ENCODE results near the gene GRPEL2. TPM values are rescaled to one million over a fixed set of nuclear protein-coding genes. Genes with fewer than 3 reads are reported as not detected.

The GRPEL2 gene
- total and polyA plus RNA-seq, 4 donors: 6.6 to 20.2 (median 16.0) TPM

GRCh38 chr5:149372076-149372795, 26.9 kb downstream of the GRPEL2 start:
- TF ChIP-seq, protein P1, sequence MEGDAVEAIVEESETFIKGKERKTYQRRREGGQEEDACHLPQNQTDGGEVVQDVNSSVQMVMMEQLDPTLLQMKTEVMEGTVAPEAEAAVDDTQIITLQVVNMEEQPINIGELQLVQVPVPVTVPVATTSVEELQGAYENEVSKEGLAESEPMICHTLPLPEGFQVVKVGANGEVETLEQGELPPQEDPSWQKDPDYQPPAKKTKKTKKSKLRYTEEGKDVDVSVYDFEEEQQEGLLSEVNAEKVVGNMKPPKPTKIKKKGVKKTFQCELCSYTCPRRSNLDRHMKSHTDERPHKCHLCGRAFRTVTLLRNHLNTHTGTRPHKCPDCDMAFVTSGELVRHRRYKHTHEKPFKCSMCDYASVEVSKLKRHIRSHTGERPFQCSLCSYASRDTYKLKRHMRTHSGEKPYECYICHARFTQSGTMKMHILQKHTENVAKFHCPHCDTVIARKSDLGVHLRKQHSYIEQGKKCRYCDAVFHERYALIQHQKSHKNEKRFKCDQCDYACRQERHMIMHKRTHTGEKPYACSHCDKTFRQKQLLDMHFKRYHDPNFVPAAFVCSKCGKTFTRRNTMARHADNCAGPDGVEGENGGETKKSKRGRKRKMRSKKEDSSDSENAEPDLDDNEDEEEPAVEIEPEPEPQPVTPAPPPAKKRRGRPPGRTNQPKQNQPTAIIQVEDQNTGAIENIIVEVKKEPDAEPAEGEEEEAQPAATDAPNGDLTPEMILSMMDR (IDR thresholded peaks at IDR 0.05; ENCODE audit: control extremely low read depth, extremely low read depth): no peak
- Histone ChIP-seq H3K4me1 (ENCODE audit: control insufficient read depth in 5 of 5, insufficient read depth in 5 of 5, low read length in 5 of 5) (peaks cover 0 to 3% (median 0%) of the 10 kb centered on the region in 5 donors), H3K9me3 (ENCODE audit: control insufficient read depth in 4 of 4, insufficient read depth in 3 of 4, low read length in 3 of 4) (no peaks in the 10 kb centered on the region), H3K9ac (ENCODE audit: insufficient read depth in 1 of 2, low read length in 2 of 2) (no peak overlapping the region), H3K36me3 (ENCODE audit: control insufficient read depth in 4 of 4, insufficient read depth in 4 of 4, low read length in 4 of 4) (no peaks in the 10 kb centered on the region), H3K4me3 (no peak overlapping the region), H3K27me3 (ENCODE audit: control insufficient read depth in 3 of 3, insufficient read depth in 3 of 3, low read length in 2 of 3) (no peaks in the 10 kb centered on the region), H3K27ac (ENCODE audit: low read depth in 1 of 2, low read length in 1 of 2) (no peak overlapping the region)
- WGBS, 2 donors: 84 to 88% methylated on average over 4 of the region's 4 CpGs
- DNase-seq (no peak), ATAC-seq (ENCODE audit: insufficient read depth, low FRiP score) (no peak)

- no peak overlapping the region for H3K4me3 ChIP-seq
- H3K4me1 ChIP-seq (ENCODE audit: control insufficient read depth in 5 of 5, insufficient read depth in 5 of 5, low read length in 5 of 5): peaks cover 0 to 3% (median 0%) of the 10 kb centered on the region in 5 donors
- no peak overlapping the region for H3K27ac ChIP-seq (ENCODE audit: low read depth in 1 of 2, low read length in 1 of 2)
- DNase-seq: no peak
- 96% methylated on average over 3 of the region's 3 CpGs for WGBS, 2 donors
- no peaks in the 10 kb centered on the region for H3K27me3 ChIP-seq (ENCODE audit: control insufficient read depth in 3 of 3, insufficient read depth in 3 of 3, low read length in 2 of 3)
- H3K9ac ChIP-seq (ENCODE audit: insufficient read depth in 1 of 2, low read length in 2 of 2): no peak overlapping the region
- H3K36me3 ChIP-seq (ENCODE audit: control insufficient read depth in 4 of 4, insufficient read depth in 4 of 4, low read length in 4 of 4): no peaks in the 10 kb centered on the region
- TF ChIP-seq, protein P1 (IDR thresholded peaks at IDR 0.05; ENCODE audit: control extremely low read depth, extremely low read depth): no peak
- H3K9me3 ChIP-seq (ENCODE audit: control insufficient read depth in 4 of 4, insufficient read depth in 3 of 4, low read length in 3 of 4): no peaks in the 10 kb centered on the region
- no peak for ATAC-seq (ENCODE audit: insufficient read depth, low FRiP score)
Observed at GRCh38 chr5:149372932-149373331, 27.6 kb downstream of the GRPEL2 start.

DNA sequence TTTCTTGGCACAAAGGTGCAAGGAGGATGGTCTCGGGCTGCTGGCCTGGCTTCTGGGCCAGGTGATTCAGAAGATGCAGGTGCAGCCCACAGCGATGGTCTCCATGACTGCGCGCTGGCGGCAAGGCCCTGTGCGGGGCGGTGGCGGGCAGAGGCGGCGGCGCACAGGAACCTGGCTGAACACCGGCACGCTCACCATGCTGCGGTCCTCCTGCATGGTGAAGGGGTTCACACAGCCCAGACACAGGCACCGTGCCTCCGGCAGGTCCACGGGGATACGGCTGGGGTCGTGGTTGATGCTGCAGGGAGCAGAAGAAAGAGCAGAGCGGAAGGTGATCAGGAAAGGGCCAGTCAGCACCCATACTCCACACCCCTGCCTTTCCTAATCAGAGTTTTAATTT, 29.0 kb downstream of the GRPEL2 start:
- no peaks in the 10 kb centered on the region for H3K9me3 ChIP-seq (ENCODE audit: control insufficient read depth in 4 of 4, insufficient read depth in 3 of 4, low read length in 3 of 4)
- no peak overlapping the region for H3K27ac ChIP-seq (ENCODE audit: low read depth in 1 of 2, low read length in 1 of 2)
- no peaks in the 10 kb centered on the region for H3K36me3 ChIP-seq (ENCODE audit: control insufficient read depth in 4 of 4, insufficient read depth in 4 of 4, low read length in 4 of 4)
- TF ChIP-seq, protein P1 (IDR thresholded peaks at IDR 0.05; ENCODE audit: control extremely low read depth, extremely low read depth): no peak
- no peak for DNase-seq
- ATAC-seq (ENCODE audit: insufficient read depth, low FRiP score): no peak
- 96 to 98% methylated on average over 20 of the region's 20 CpGs for WGBS, 2 donors
- no peaks in the 10 kb centered on the region for H3K27me3 ChIP-seq (ENCODE audit: control insufficient read depth in 3 of 3, insufficient read depth in 3 of 3, low read length in 2 of 3)
- peaks cover 0 to 13% (median 4%) of the 10 kb centered on the region in 5 donors for H3K4me1 ChIP-seq (ENCODE audit: control insufficient read depth in 5 of 5, insufficient read depth in 5 of 5, low read length in 5 of 5)
- no peak overlapping the region for H3K9ac ChIP-seq (ENCODE audit: insufficient read depth in 1 of 2, low read length in 2 of 2)
- H3K4me3 ChIP-seq: no peak overlapping the region

Measured in lung (tissue), 12 donors.